ENCODE measurements around the gene MPPE1.
A peak's percentile ranks its signal among the peaks of the same experiment; 100 is the strongest.
"Not testable (repeated sequence)": the region's sequence is repeated elsewhere in the genome, so short reads cannot be mapped to it uniquely, and the experiment has no call there.

MPPE1 gene

GRCh38 chr18:11950824-11951223, 42.7 kb upstream of the MPPE1 start:
- no peak for TF ChIP-seq CTCF (IDR thresholded peaks at IDR 0.05; ENCODE audit: low read depth, low read length)
- DNase-seq (ENCODE audit: extremely low read depth, low read depth): no peak

- TF ChIP-seq CTCF (IDR thresholded peaks at IDR 0.05; ENCODE audit: low read depth, low read length): no peak
- DNase-seq (ENCODE audit: extremely low read depth, low read depth): no peak
Observed at GRCh38 chr18:11948852-11949523, 40.9 kb upstream of the MPPE1 start.

- peak; percentile 85 for DNase-seq (ENCODE audit: extremely low read depth, low read depth)
- no peak for TF ChIP-seq CTCF (IDR thresholded peaks at IDR 0.05; ENCODE audit: low read depth, low read length)
Observed at GRCh38 chr18:11947214-11948191, 39.4 kb upstream of the MPPE1 start.

DNA sequence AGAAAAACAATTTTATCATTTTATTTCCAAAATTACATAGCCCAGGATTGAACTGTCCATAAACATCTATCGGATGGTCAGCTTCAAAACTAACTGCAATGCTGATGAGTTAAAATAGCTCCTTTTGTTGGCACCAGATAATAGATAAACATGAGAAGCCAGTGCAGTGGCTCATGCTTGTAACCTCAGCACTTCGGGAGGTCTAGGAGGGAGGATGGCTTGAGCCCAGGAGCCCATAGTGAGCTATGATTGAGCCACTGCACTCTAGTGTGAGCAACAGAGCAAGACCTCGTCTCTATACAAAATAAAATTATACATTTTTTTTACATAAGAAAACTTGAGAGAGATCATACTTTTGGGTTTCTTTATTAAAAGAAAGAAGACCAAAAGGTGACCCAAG, 38.6 kb upstream of the MPPE1 start:
- TF ChIP-seq CTCF (IDR thresholded peaks at IDR 0.05; ENCODE audit: low read depth, low read length): no peak
- DNase-seq (ENCODE audit: extremely low read depth, low read depth): no peak

- not testable (repeated sequence) for DNase-seq (ENCODE audit: extremely low read depth, low read depth)
Observed at GRCh38 chr18:11945834-11946659, 37.9 kb upstream of the MPPE1 start.

DNA sequence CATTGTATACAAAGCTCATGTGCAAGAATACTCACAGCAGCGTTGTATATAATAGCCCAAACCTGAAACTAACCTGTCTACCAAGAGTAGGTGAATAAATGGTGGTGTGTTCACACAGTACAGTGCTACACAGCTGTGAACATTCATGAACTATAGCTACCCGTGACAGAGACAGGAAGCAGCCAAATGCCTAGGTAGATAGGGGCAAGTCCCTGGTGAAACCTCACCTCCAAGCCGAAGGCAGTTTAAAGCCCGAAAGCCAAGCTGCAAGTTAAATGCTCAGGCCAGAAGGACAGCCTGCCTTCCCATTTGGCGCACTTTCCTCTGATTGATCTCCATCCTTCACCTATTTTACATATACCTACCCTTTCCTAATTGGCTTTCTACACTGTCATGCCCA, 36.7 kb upstream of the MPPE1 start:
- TF ChIP-seq CTCF (IDR thresholded peaks at IDR 0.05; ENCODE audit: low read depth, low read length): no peak
- no peak for DNase-seq (ENCODE audit: extremely low read depth, low read depth)

DNA sequence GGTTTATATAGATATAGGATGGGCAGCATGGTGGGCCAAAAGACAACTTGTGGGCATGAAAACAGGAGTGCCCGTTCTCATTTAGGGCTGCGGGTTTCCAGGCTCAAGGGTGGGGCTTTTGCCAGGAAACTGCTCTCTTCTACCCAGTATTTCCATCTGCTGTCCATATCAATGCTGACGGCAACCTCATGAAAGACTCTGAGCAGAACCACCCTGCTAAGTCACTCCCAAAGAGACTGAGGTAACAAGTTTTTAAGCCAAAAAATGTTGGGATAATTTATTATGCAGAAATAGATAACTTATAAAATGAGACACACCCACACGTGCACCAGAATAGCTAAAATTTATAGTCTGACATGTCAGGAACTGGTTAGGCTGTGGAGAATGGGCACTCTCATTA, 36.1 kb upstream of the MPPE1 start:
- no peak for TF ChIP-seq CTCF (IDR thresholded peaks at IDR 0.05; ENCODE audit: low read depth, low read length)
- DNase-seq (ENCODE audit: extremely low read depth, low read depth): no peak

Measured in AG09319 (cell line).